Right cardiac atrium (tissue), 5 donors: ENCODE results near the gene FARP1. TPM values are rescaled to one million over a fixed set of nuclear protein-coding genes. Genes with fewer than 3 reads are reported as not detected.
A peak's percentile ranks its signal among the peaks of the same experiment; 100 is the strongest.

Experiments
- ATAC-seq, 2 donors: fragments of 200-7000 bp; cut with Tn5 transposase; one replicate each; pipeline versions ENCODE4 v1.8.0 to v1.9.1; 2020; ENCODE audit warnings: moderate library complexity in 2 of 2, mild to moderate bottlenecking in 1 of 2
- DNase-seq, 3 donors: peaks; one replicate each; pipeline ENCODE4 v3.0.0-alpha.2; 2020
- H3K27ac ChIP-seq: one replicate; pipeline ENCODE4 v1.5.1; 2013; ENCODE audit warnings: mild to moderate bottlenecking, low read length, control low read depth, moderate library complexity
- H3K27me3 ChIP-seq: one replicate; pipeline ENCODE4 v1.6.1; 2013; ENCODE audit not compliant: control insufficient read depth, insufficient read depth
- H3K4me1 ChIP-seq: one replicate; pipeline ENCODE4 v1.6.1; 2013; ENCODE audit warnings: low read length; ENCODE audit not compliant: control insufficient read depth, insufficient read depth
- H3K4me3 ChIP-seq: one replicate; pipeline ENCODE4 v1.5.1; 2013; ENCODE audit warnings: low read length, control low read depth
- H3K9me3 ChIP-seq: one replicate; pipeline ENCODE4 v1.6.1; 2013; ENCODE audit warnings: low read length; ENCODE audit not compliant: control insufficient read depth
- WGBS: extraction: QIAGEN DNeasy Blood & Tissue Kit; methylation state at CpG from one replicate; pipeline ENCODE4 v1.1.7; 2013; 5-methylcytosine and 5-hydroxymethylcytosine counted together
- intact Hi-C, 4 donors: fragments of 100-400 bp; cut with DNase I; formaldehyde crosslinking; loops; one replicate each; pipeline versions ENCODE4 v1.11.0 to v1.14.0; 2022 to 2023
- polyA plus RNA-seq: library from polyadenylated mRNA; stranded (reverse); fragments of 200-250 nt; gene quantifications from one replicate; pipeline ENCODE4 v1.2.3, GENCODE V29; 2013
- total RNA-seq, 4 donors: library from RNA; stranded (reverse); fragmentation: NEBNext Ultra II Directional; extraction: Animal tissue kit (Norgen Biotek cat#: 25700); gene quantifications; one replicate each; pipeline ENCODE4 v1.2.1, GENCODE V29; 2021
- donor health status: healthy with polysubstance abuse.
- donor health status: DM: no; HTN: yes; CAD: no.
- donor health status: DM: no; HTN: no; CAD: no.
- donor health status: DM: no; HTN: yes; CAD: no; lungs with severe emphysema.
- donor health status: DM: yes; HTN: yes; CAD: no.

Gene FARP1
- total and polyA plus RNA-seq, 5 donors, result 8.3 to 27.6 (median 22.7) TPM

DNA sequence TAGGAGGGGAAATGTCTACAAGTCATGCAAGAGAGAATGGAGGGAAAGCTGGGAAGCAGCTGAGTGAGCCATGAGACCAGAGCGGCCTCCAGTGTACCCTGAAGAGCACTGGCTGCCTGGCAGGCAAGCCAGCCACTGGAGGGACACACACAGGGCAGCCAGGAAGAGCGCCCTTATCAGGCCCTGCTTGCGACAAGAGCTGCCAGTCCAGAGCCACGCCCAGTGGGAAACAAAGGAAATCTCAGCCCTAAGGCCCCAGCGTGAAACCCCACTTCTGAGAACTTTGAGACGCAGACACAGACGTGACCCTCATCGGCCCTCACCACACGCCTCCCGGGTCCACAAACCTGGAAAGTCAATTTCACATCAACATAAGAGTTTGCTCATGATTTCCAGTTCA is 329.0 kb downstream of the FARP1 start:
- no peak overlapping the region for H3K4me3 ChIP-seq
- H3K27me3 ChIP-seq, result no peaks in the 10 kb centered on the region
- H3K27ac ChIP-seq, result peak overlapping the region; percentile 46
- DNase-seq, result peak; percentile 44 to 78 (median 75)
- no peaks in the 10 kb centered on the region for H3K9me3 ChIP-seq
- H3K4me1 ChIP-seq, result peaks cover 11% of the 10 kb centered on the region
- intact Hi-C loops, result loop anchor here in 1 of 4 donors (10.0 kb wide), 1 partner anchor 103 kb away; the partner anchor contains the start of gene STK24
- peak; percentile 80 to 81 for ATAC-seq
- WGBS, result 73% methylated on average over 10 of the region's 10 CpGs

GRCh38 chr13:98473135-98473787 is 330.4 kb downstream of the FARP1 start:
- H3K27ac ChIP-seq, result no peak overlapping the region
- WGBS, result 64% methylated on average over 5 of the region's 5 CpGs
- no peak overlapping the region for H3K4me3 ChIP-seq
- H3K9me3 ChIP-seq, result no peaks in the 10 kb centered on the region
- intact Hi-C loops, result loop anchor here in 1 of 4 donors (10.0 kb wide), 1 partner anchor 102 kb away; the partner anchor contains the start of gene STK24
- peaks cover 11% of the 10 kb centered on the region for H3K4me1 ChIP-seq
- H3K27me3 ChIP-seq, result no peaks in the 10 kb centered on the region
- ATAC-seq, result no peak
- peak in 1 of 3 donors; percentile 50 for DNase-seq

DNA sequence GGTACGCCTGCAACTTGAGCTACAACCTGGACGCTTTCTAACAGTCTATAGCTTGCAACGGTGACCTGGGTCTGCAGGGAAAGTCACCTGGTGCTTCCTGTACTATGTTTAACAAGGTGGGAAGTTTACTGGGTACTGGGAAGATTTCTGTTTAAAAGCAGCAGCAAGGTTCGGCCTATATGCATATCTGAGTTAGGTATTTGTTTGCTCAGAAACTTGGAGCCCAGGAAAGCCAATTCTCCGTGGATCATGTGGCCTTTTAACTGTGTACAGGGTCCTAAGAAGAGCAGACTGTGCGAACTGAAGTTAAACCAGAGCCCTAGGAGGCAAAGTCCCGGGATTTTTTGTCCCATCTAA is 330.9 kb downstream of the FARP1 start:
- Histone ChIP-seq H3K4me1 (peaks cover 11% of the 10 kb centered on the region), H3K27me3 (no peaks in the 10 kb centered on the region), H3K4me3 (no peak overlapping the region), H3K9me3 (no peaks in the 10 kb centered on the region), H3K27ac (no peak overlapping the region)
- 72% methylated on average over 7 of the region's 7 CpGs for WGBS
- no peak for ATAC-seq
- DNase-seq, result no peak
- intact Hi-C loops, result loop anchor here in 1 of 4 donors (10.0 kb wide), 1 partner anchor 101 kb away; the partner anchor contains the start of gene STK24

DNA sequence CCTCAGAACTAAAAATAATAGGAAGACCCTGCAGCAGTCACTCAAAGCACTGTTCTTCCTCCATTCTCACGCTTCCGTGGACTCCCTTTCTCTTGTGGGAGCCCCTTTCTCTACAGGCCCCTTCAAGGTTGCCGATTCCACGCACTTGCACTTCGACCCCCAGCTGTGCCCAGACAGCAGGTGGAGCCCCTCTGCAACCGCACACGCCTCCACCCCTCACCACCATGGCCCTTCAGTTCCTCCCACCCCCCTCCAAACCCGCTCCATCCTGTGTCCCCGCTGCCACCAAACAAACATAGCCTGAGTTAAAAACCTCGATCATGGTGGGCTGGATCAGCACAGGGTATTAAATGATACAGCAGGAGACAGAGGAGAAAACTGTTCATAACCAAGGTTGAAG is 331.4 kb downstream of the FARP1 start:
- intact Hi-C loops, result loop anchor here in 1 of 4 donors (10.0 kb wide), 1 partner anchor 101 kb away; the partner anchor contains the start of gene STK24
- H3K27me3 ChIP-seq, result no peaks in the 10 kb centered on the region
- no peak overlapping the region for H3K27ac ChIP-seq
- no peak overlapping the region for H3K4me3 ChIP-seq
- no peaks in the 10 kb centered on the region for H3K9me3 ChIP-seq
- DNase-seq (no peak), ATAC-seq (no peak)
- peaks cover 11% of the 10 kb centered on the region for H3K4me1 ChIP-seq
- 94% methylated on average over 10 of the region's 10 CpGs for WGBS

GRCh38 chr13:98474761-98475160 is 331.9 kb downstream of the FARP1 start:
- 90% methylated on average over 24 of the region's 24 CpGs for WGBS
- DNase-seq (peak in 1 of 3 donors; percentile 60), ATAC-seq (no peak)
- Histone ChIP-seq H3K4me1 (peaks cover 14% of the 10 kb centered on the region), H3K27ac (no peak overlapping the region), H3K9me3 (no peaks in the 10 kb centered on the region), H3K4me3 (no peak overlapping the region), H3K27me3 (no peaks in the 10 kb centered on the region)
- intact Hi-C loops, result loop anchor here in 1 of 4 donors (10.0 kb wide), 1 partner anchor 100 kb away; the partner anchor contains the start of gene STK24

- no peak overlapping the region for H3K4me3 ChIP-seq
- H3K27me3 ChIP-seq, result no peaks in the 10 kb centered on the region
- H3K9me3 ChIP-seq, result no peaks in the 10 kb centered on the region
- ATAC-seq (peak in 1 of 2 donors; percentile 10), DNase-seq (peak; percentile 38 to 72 (median 70))
- no peak overlapping the region for H3K27ac ChIP-seq
- intact Hi-C loops, result loop anchor here in 1 of 4 donors (10.0 kb wide), 1 partner anchor 99 kb away; the partner anchor contains the start of gene STK24
- WGBS, result 77% methylated on average over 13 of the region's 13 CpGs
- peaks cover 14% of the 10 kb centered on the region for H3K4me1 ChIP-seq
Measured at GRCh38 chr13:98475522-98475921, 332.6 kb downstream of the FARP1 start.

- no peaks in the 10 kb centered on the region for H3K9me3 ChIP-seq
- 37% methylated on average over 5 of the region's 5 CpGs for WGBS
- no peaks in the 10 kb centered on the region for H3K27me3 ChIP-seq
- no peak overlapping the region for H3K4me3 ChIP-seq
- ATAC-seq, result no peak
- intact Hi-C loops, result loop anchor here in 1 of 4 donors (10.0 kb wide), 1 partner anchor 99 kb away; the partner anchor contains the start of gene STK24
- DNase-seq, result peak in 1 of 3 donors; percentile 39
- H3K4me1 ChIP-seq, result peaks cover 18% of the 10 kb centered on the region
- no peak overlapping the region for H3K27ac ChIP-seq
Measured at GRCh38 chr13:98476106-98476505, 333.2 kb downstream of the FARP1 start.

- Histone ChIP-seq H3K27me3 (no peaks in the 10 kb centered on the region), H3K4me3 (no peak overlapping the region), H3K9me3 (no peaks in the 10 kb centered on the region), H3K27ac (peak overlapping the region; percentile 38), H3K4me1 (peaks cover 18% of the 10 kb centered on the region)
- WGBS, result 36% methylated on average over 13 of the region's 13 CpGs
- intact Hi-C loops, result loop anchor here in 1 of 4 donors (10.0 kb wide), 1 partner anchor 98 kb away; the partner anchor contains the start of gene STK24
- DNase-seq (peak in 2 of 3 donors; percentile 56 to 76), ATAC-seq (peak; percentile 53 to 74)
Measured at GRCh38 chr13:98476538-98476966, 333.7 kb downstream of the FARP1 start.

DNA sequence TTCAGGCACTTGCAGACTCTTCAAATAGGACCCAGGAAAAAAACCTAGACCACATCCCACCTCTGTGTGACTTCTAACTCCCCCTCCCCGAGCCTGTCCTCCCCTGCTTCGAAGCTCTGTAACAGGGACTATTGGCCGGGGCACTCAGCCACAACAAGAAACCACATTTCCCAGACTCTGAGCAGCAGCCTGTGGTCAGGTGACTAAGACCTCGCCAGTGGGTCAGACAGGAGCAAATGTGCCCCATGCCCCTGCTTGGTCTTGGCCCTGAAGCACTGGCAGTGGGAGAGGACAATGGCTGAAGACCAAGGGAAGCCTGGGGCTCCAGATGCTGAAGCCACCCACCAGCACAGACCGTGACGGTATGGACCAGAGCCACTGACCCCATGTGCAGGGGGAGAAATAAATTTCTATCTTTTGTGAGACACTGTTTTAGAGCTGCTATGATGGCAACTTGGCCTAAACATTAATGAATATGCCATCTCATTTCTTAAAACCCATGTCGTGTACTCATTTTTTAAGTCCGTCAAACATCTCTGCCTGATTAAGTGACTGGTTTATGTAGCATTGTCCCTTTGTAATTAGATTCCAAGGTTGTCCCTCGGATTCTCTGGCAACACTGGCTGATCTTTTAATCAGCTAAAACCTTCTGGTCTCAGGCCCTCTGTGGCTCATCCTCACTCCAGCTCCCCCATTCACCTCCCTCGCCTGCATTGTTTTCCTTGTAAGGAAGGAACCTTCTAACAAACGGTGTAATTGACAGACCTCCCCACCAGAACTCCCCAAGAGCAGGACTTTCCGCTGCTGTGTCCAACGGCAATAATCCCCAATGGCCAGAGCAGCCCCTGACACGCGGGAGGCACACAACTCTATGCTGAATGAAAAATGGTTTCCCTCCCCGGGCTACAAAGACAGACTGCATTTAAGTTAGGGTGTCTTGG is 335.6 kb downstream of the FARP1 start:
- Histone ChIP-seq H3K27me3 (no peaks in the 10 kb centered on the region), H3K4me3 (no peak overlapping the region), H3K27ac (no peak overlapping the region), H3K9me3 (no peaks in the 10 kb centered on the region), H3K4me1 (peaks cover 20% of the 10 kb centered on the region)
- no peak for DNase-seq
- intact Hi-C loops, result loop anchor here in 1 of 4 donors (10.0 kb wide), 1 partner anchor 96 kb away; the partner anchor contains the start of gene STK24
- WGBS, result 73% methylated on average over 16 of the region's 16 CpGs
- no peak for ATAC-seq

DNA sequence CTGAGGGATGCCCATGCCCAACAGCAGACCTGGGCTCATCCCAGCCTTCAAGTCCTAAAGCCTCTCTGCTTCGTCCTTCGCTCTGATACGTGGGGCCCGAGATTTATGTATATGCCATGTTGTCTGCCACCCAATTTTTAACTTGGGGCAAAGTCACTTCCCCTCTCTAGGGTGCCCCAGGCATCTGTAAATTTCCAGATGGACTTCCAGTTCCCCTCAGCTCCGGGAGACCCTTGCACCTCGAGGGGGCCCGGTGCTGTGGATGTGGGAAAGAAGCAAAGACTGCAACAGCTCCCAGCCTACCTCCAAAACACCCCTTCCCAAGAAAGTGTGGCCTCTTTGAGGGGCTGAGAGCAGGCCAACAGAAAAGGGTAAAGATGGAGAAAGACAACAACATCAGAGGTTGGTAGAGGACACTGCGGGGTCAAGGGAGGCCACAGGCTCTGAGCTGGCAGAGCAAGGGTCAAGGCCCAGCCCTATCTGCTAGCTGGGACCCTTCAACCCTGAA is 336.7 kb downstream of the FARP1 start:
- DNase-seq, result no peak
- no peak for ATAC-seq
- WGBS, result 91% methylated on average over 8 of the region's 8 CpGs
- Histone ChIP-seq H3K27me3 (no peaks in the 10 kb centered on the region), H3K27ac (no peak overlapping the region), H3K9me3 (no peaks in the 10 kb centered on the region), H3K4me3 (no peak overlapping the region), H3K4me1 (peaks cover 27% of the 10 kb centered on the region)
- intact Hi-C loops, result loop anchor here in 3 of 4 donors (10.0 kb wide), 1 partner anchor 95 kb away; the partner anchor contains the start of gene STK24 (in 3 of the 3)
